ENCODE measurements around the gene CPA3.

The CPA3 gene

DNA sequence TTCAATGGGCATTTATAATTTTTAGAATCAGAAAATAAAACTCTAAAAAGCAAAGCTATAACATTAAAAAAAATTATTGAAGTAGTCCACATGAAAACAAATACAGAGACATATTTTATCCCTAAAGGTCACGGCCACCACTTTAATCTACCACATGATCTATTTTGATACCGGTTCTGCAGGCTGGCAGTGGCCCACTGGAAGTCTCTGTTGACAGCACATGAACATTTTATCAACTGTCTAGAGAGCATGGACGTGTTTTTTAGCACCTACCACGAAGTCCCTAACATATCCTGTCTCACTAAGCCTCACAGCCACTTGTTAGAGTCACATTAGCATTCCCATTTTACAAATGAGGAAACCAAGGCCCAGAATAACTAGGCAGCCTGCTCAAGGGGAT is 1.8 kb upstream of the CPA3 start:
- DNase-seq, result no peak

DNA sequence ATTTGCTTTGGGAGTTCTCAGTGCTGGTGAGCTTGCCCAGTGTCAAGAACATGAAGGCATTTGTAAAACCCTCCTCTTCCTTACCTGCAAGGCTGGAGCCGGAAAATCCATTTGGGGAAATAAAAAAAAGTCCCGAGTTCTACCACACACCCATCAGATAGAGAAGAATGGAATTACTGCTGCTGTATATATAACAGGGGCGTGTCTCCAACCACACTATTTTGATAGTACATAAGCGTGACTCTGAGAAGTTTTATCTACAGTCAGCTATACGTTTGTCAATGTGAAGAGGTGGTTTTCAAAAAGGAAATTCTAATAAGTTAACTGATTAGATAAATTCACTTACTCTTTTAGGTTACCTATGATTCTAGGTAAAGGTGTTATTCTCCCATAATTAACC is 1.3 kb upstream of the CPA3 start:
- DNase-seq, result no peak

- DNase-seq, result no peak
Observed at GRCh38 chr3:148866261-148866660, 1.2 kb downstream of the CPA3 start.

DNA sequence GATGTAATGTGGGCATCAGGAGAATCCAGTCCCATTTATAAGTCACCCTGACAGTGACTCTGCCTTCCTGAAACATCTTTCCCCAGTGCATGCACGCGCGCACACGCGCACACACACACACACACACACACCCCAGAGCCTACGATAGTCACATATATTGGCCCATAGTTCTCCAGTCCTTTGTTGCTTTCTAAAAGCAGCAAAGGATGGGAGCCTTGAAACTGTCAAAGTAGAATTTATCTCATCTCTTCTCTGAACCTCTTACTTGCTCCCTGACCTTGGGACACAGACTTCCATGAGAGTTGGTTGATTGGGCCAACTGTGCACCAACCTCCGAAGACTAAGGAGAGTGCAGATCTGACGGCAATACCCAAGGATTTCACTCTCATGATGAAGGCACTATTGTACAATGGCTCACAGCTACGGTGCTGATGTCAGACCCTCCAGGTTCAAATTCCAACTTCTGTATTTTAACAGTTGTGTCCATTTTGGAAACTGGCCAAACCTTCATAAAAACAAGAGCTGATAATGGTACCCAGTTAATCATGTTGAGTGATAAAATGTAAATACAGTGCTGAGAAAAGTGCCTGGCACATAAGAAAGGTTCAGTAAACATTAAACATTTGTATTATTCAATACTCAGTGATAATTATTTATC is 8.3 kb downstream of the CPA3 start:
- peak; percentile 7 for DNase-seq

DNA sequence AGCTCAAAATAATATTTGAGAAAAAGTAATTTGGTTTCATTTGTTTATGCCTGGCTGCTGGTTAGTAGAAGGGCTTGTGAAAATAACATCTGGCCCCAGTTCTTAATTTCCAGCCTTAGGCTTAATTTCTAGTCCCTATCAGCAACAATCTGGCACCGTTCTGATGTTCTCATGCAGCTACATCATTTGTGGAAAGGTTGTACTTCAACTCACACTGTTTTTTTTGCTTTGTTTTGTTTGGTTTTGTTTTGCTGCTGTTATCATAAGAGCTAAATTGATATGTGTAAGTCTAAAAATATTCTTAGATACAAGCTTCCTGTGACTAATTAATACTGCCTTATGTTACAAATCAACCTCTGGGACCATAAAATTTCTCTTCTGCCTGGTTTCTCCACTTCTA is 8.9 kb downstream of the CPA3 start:
- DNase-seq, result no peak

GRCh38 chr3:148878095-148878494 is 13.0 kb downstream of the CPA3 start:
- no peak for DNase-seq

DNA sequence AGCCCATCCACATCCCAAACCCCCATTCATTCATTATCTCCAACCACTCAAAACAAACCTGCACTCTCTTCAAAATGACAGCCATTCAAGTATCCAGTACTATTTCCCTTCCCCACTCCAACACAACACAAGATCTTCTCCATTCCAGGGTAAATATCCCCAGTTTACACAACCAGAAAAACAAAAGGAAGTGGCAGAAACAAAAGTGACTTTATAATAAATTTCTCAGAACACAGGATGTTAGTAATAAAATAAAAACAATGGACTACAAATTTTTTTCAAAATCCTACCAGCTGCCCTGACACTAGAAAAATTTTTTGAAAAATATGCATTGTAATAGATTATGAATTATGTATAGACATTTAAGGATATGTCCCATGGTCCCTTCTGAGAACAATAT is 14.2 kb downstream of the CPA3 start:
- peak; percentile 31 for DNase-seq

GRCh38 chr3:148880681-148881080 is 15.6 kb downstream of the CPA3 start:
- DNase-seq, result peak; percentile 41

DNA sequence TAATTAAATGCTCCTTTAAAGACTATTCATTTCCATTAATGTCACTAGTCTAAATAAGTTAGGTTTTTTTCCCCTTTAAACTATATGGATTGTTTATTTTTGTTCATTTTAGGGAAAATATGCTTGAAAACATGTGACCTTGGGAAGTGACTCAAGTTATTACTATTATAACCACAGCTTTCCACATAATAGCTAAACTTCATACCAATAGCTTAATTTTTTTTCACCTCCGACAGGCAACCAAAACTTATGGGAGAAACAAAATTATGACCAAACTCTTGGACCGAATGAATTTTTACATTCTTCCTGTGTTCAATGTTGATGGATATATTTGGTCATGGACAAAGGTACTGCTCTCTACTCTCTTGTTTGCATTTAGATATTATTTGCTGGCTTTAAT is 16.2 kb downstream of the CPA3 start:
- DNase-seq, result no peak

GRCh38 chr3:148882288-148882687 is 17.2 kb downstream of the CPA3 start:
- DNase-seq, result peak; percentile 65

DNA sequence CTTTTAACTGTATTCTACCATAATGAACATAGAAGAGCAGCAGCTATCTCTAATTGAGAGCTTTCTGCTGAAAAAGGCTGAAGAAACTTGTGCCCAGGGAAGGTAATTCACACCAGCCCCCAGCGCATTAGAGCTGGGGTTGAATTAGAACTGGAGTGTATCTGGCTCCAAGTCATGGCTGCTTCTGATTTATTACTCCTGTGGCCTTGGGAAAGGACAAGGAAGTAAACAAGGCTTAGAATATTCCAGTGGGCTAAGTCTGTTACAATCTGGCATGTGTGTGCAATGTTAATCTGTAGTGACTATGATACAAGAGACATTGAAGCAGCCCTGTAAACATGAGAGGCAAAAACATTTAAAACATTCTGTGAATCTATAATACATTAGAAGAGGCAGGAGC is 18.1 kb downstream of the CPA3 start:
- no peak for DNase-seq

GRCh38 chr3:148884261-148884660 is 19.2 kb downstream of the CPA3 start:
- no peak for DNase-seq

GRCh38 chr3:148889828-148890227 is 24.7 kb downstream of the CPA3 start:
- DNase-seq, result no peak

DNA sequence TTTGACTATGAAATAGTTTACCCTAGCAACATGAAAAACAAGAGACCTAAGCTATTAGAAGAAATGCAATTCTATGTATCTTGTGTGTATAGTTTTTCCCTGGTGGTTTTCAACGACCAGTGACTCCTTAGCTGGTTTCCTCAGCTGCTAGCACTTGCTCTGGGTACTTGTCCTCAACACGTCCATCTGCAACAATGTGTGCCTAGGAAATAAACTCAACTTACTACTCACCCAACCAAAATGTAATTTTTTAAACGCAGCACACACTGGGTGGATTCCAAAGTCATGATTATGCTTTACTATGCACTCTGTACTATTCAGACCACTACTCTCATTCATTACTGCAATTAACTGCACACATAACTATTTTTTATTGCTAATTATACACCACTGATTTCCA is 31.0 kb downstream of the CPA3 start:
- DNase-seq, result no peak

GRCh38 chr3:148901987-148902791 is 37.1 kb downstream of the CPA3 start:
- DNase-seq, result no peak

DNA sequence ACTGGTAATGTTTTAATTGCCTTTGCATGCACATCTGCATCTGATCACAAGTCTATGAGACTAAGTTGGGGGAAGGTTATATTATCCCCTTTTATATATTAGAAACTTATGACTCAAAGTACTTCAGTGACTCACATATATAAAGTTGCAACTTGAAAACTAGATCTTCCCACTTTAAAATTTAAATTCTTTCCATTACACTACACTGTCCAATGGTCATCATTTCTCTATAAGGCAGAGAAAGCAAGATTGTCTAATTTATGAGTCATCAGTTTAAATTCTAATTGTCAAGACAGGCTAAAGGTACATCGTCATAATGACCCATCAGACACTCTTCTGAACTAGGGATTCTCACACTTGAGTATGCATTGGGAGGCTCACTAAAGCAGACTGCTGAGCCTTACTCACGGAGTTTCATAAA is 37.9 kb downstream of the CPA3 start:
- DNase-seq, result no peak

- DNase-seq, result no peak
Observed at GRCh38 chr3:148903941-148904340, 38.8 kb downstream of the CPA3 start.

- DNase-seq, result no peak
Observed at GRCh38 chr3:148906667-148907066, 41.6 kb downstream of the CPA3 start.

DNA sequence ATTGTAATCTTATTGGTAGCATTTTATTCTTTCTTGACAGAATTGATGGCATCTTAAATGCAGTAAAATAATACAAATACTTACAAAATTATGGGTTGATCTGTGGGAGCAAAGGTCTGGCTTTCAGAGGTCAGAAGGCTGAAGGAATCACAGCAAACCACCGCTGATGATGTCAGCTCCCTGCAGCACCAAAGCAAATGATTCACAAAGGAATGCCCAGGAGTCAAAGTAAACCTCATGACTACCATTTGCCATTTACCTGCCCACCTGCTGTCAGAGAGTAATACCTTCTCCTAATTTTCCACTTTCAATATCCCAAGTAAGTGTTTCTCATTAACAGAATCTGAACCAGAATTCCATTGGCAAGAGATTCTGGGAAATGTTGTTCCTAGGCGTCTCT is 46.1 kb downstream of the CPA3 start:
- peak; percentile 37 for DNase-seq

GRCh38 chr3:148911592-148911991 is 46.5 kb downstream of the CPA3 start:
- DNase-seq, result no peak

DNA sequence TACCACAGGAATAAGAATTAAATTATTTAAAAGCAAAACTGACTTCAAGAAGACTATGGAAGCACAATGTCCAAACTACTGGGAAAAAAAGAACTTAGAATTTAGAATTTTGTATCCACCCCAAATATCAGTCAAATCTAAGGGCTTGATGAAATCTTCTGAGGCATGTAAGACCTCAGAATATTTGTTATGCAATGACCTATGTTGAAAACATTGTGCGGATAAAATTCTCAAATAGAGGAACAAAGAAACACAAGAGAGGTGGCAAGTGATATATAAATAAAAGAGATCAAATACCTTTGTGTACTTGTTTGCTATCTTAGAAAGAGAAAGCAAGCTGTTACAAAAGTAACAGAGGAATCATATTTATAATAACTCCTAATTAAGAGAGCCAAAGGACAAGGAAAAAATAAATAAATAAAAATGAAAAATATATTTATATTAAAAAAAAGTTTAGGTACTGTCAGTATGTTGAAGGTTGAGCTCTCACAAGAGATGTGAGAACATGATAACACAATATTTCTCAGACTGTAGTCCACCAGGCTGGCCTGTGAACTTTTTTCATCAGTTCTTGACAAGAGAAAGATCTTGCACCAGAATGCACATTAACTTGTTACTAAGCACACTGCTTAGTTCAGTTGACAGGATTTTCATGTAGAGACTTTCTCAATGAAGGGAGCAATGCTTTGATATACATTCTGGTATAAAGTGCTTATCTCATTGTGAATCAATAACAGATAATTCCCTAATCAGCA is 50.0 kb downstream of the CPA3 start:
- DNase-seq, result no peak

- no peak for DNase-seq
Observed at GRCh38 chr3:148916132-148916531, 51.0 kb downstream of the CPA3 start.

DNA sequence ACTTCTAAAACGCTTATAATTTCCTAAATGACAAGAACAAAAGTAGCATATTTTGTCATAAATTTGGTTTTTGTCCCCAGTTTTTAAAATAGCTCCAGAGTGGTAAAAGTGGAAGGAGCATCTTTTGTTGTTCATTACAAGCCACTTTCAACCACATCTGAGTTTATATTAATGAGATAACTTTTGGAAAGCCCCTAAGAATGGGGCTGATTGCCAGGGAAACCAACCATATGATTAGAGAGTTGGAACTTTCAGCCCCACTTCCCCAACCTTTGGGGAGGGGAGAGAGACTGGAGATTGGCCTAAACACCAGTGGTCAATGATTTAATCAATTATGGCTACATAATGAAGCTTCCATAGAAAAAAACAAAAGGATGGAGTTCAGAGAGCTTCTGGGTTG is 57.4 kb downstream of the CPA3 start:
- no peak for DNase-seq

GRCh38 chr3:148923592-148923991 is 58.5 kb downstream of the CPA3 start:
- DNase-seq, result no peak
